DMS53 treated with DMSO at 0.1 percent for 48 hours (cell line): ENCODE results near the gene GRIN2C.

ENCODE experiments used
- DNase-seq: peaks from one replicate; lab custom pipeline; 2025; ENCODE audit not compliant: unreplicated experiment; lab: John Stamatoyannopoulos, UW

GRIN2C gene

DNA sequence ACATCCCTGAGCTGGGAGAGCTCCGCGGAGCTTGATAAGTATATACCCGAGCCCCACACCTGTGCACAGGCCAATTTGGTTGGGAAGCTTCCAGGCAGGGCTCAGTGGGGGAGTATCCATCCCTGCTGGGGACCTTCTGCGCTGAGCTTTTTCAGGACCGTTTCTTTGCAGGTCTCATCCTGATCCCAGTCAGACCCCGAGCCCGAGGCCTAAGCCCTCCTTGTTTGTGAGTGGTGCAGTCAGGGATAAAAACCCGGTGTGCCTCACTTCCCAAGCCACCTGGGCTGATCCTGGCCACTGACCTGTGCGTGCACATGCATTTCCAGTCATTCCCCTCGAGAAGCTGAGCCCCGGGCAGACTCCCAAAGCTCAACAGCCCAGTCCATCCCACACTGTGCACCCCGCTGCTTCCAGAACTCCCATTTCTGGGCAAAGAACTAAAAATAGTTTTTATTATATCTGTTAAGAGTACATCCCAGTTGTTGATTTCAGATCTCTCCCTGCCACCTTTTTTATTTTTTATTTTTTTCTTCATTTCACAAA, 56.2 kb downstream of the GRIN2C start:
- no peak for DNase-seq

DNA sequence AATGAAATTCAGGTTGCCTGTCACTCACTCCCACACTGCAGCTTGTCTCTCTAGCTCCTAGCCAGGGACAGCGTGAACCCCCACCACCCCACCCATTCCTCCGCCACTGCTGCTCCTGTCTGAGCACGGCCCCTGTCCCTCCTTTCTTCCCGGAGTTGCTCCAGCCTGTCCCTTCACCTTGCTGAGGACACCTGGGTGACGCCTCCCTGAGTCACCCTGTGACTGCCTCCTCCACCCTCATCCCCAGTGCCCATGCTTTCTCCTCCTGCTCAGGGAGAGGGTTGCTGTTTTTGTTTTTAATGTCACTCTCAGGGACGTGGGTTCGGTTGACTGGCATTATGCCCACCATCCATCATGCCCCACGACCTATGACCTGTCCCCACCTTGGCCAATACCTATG, 57.8 kb downstream of the GRIN2C start:
- DNase-seq, result no peak

DNA sequence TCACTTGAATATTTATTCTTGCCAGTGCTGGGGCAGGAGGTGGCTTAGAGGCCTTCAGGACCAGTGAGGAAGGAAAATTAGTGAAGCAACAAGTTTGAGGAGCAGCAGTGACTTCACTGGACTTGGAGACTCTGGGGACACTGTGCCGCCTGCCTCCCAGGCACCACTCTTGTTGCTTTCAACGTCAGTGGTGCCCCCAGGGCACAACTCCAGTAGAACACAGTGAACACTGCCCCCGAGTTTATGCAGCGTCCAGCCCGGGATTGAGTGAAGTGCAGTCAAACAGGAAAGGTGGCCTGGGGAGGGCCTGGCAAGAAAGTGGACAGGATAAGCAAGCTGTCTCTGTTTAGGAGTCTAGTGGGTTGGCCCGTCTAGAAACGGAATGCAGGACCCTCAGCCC, 59.2 kb downstream of the GRIN2C start:
- DNase-seq, result no peak

GRCh38 chr17:74799097-74799496, 60.6 kb downstream of the GRIN2C start:
- no peak for DNase-seq

DNA sequence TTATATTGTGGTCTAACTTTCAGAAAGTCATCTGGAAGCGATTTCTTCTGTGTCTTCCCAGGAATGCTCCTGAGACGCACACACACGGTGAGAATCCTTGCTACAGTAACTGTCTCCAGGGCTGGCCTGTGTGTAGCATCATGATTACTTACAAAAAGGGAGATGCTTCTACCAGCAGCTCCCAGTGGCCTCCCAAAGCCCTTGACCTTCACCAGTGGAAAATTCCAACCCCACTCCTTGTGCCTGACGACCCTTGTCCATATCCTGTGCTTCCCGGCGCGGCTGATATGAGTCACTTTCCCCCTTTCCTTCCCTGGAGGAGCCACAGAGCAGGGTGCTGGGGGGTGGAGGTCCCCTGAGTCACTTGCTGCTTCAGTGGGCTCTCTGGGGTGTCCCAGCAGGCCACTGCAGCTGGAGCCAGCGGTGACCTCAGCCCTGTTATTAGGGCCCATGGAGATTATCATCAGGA, 61.4 kb downstream of the GRIN2C start:
- DNase-seq, result no peak

- DNase-seq, result no peak
These were observed 61.9 kb downstream of the GRIN2C start for GRCh38 chr17:74797824-74798223.

GRCh38 chr17:74796866-74797265, 62.8 kb downstream of the GRIN2C start:
- DNase-seq, result no peak

- DNase-seq, result no peak
These were observed 63.5 kb downstream of the GRIN2C start for GRCh38 chr17:74796211-74796610.

GRCh38 chr17:74795327-74796020, 64.2 kb downstream of the GRIN2C start:
- DNase-seq, result no peak

GRCh38 chr17:74792586-74793105, 67.0 kb downstream of the GRIN2C start:
- no peak for DNase-seq
